Measurements from ENCODE around the gene PDE4D. TPM values are rescaled to one million over a fixed set of nuclear protein-coding genes. Genes with fewer than 3 reads are reported as not detected.

Gene PDE4D
- total RNA-seq, 1 donor from 2014 or later = 6.8 TPM

DNA sequence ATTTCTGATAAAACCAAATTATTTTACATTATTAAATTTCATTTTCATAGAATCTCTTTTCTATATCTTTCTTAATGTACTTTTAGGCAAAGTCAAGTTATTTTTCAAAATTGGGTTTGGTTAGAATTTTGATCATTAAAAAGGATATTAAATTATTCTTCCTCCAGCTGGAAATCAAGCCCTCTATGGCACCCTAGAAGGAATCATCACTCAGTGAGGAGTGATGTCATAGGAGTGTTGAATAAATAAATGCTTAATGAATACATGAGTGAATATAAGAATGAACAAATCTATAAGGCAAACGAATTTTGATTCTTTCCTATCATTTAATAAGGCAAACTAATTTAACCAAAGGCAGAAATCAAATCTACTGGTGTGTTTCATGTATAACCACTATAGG is 639.9 kb downstream of the PDE4D start:
- Histone ChIP-seq H3K36me3 (ENCODE audit: control insufficient read depth, insufficient read depth, low read length) (no peaks in the 10 kb centered on the region), H3K4me3 (ENCODE audit: low read depth, low read length) (no peak overlapping the region), H3K27me3 (ENCODE audit: control insufficient read depth, insufficient read depth, low read length) (no peaks in the 10 kb centered on the region)
- TF ChIP-seq, protein P1, sequence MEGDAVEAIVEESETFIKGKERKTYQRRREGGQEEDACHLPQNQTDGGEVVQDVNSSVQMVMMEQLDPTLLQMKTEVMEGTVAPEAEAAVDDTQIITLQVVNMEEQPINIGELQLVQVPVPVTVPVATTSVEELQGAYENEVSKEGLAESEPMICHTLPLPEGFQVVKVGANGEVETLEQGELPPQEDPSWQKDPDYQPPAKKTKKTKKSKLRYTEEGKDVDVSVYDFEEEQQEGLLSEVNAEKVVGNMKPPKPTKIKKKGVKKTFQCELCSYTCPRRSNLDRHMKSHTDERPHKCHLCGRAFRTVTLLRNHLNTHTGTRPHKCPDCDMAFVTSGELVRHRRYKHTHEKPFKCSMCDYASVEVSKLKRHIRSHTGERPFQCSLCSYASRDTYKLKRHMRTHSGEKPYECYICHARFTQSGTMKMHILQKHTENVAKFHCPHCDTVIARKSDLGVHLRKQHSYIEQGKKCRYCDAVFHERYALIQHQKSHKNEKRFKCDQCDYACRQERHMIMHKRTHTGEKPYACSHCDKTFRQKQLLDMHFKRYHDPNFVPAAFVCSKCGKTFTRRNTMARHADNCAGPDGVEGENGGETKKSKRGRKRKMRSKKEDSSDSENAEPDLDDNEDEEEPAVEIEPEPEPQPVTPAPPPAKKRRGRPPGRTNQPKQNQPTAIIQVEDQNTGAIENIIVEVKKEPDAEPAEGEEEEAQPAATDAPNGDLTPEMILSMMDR (IDR thresholded peaks at IDR 0.05; ENCODE audit: insufficient read depth, low read length, severe bottlenecking) = no peak
- FAIRE-seq (no peak), DNase-seq (ENCODE audit: low read depth) (no peak)

DNA sequence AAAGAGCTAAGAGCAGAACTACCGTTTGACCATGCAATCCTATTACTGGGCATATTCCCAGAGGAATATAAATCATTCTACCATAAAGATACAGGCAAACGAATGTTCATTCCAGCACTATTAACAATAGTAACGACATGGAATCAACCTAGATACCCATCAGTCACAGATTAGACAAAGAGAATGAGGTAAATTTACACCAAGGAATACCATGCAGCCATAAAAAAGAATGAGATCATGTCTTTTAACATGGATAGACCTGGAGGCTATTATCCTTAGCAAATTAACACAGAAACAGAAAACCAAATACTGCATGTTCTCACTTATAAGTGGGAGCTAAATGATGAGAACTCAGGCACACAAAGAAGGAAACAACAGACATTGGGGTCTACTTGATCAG is 641.9 kb downstream of the PDE4D start:
- H3K36me3 ChIP-seq (ENCODE audit: control insufficient read depth, insufficient read depth, low read length) = no peaks in the 10 kb centered on the region
- DNase-seq (ENCODE audit: low read depth) = no peak
- H3K27me3 ChIP-seq (ENCODE audit: control insufficient read depth, insufficient read depth, low read length) = no peaks in the 10 kb centered on the region
- no peak for FAIRE-seq
- no peak overlapping the region for H3K4me3 ChIP-seq (ENCODE audit: low read depth, low read length)
- TF ChIP-seq, protein P1 (IDR thresholded peaks at IDR 0.05; ENCODE audit: insufficient read depth, low read length, severe bottlenecking) = no peak

DNA sequence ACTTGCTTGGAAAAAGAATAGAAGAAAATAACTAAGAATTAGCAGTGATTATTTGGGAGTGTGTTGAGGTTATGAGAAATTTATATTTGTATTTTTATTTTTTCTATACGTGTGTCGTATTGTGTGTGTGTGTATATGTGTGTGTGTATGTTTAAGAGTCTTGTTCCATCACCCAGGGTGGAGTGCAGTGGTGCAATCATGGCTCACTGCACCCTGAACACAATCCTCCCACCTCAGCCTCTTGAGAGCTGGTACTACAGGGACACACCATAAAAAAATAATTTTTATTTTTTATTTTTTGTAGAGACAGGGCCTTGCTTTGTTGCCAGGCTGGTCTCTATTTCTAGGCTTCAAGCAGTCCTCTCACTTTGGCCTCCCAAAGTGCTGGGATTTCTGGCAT is 643.8 kb downstream of the PDE4D start:
- DNase-seq (ENCODE audit: low read depth) = no peak
- no peak for FAIRE-seq
- Histone ChIP-seq H3K36me3 (ENCODE audit: control insufficient read depth, insufficient read depth, low read length) (no peaks in the 10 kb centered on the region), H3K4me3 (ENCODE audit: low read depth, low read length) (no peak overlapping the region), H3K27me3 (ENCODE audit: control insufficient read depth, insufficient read depth, low read length) (no peaks in the 10 kb centered on the region)
- TF ChIP-seq, protein P1 (IDR thresholded peaks at IDR 0.05; ENCODE audit: insufficient read depth, low read length, severe bottlenecking) = no peak

DNA sequence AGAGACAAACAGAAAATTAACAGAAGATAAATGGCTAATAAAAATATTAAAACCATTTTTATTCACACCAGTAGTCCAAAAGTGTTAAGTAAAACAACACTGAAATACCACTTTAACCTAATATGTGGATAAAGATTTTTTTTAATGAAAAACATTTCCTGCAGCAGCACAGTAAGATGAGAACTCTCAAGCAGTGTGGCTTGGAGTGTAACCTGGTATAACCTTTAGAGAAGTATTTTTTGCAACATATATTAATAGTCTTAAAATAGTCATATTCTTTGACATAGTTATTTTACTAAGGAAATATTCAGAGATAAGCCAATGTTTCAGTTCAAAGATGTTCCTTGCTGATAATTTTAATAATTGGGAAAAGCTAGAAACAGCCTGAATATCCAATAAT is 644.4 kb downstream of the PDE4D start:
- DNase-seq (ENCODE audit: low read depth) (no peak), FAIRE-seq (no peak)
- no peak overlapping the region for H3K4me3 ChIP-seq (ENCODE audit: low read depth, low read length)
- no peaks in the 10 kb centered on the region for H3K27me3 ChIP-seq (ENCODE audit: control insufficient read depth, insufficient read depth, low read length)
- TF ChIP-seq, protein P1 (IDR thresholded peaks at IDR 0.05; ENCODE audit: insufficient read depth, low read length, severe bottlenecking) = no peak
- H3K36me3 ChIP-seq (ENCODE audit: control insufficient read depth, insufficient read depth, low read length) = no peaks in the 10 kb centered on the region

DNA sequence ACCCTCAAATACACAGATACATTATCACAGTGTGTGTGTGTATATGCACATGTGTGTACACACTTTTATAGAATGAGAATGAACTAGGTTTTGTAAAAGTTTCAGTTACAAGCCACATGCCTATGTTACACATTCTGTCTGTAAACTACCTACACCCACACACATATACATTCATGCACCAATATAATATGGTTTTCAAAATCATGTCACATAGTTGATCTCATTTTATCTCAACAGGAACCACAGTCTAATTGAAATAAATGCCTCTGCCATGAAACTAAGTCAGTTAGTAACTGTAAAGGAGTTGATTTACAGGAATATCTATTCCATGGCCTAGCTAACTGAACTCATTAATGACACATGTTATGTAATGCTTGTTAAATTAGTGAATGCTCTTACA is 646.6 kb downstream of the PDE4D start:
- no peak for FAIRE-seq

More for the DNA sequence above, 646.6 kb downstream of the PDE4D start:
- no peaks in the 10 kb centered on the region for H3K36me3 ChIP-seq (ENCODE audit: control insufficient read depth, insufficient read depth, low read length)
- H3K4me3 ChIP-seq (ENCODE audit: low read depth, low read length) = no peak overlapping the region
- DNase-seq (ENCODE audit: low read depth) = no peak
- no peaks in the 10 kb centered on the region for H3K27me3 ChIP-seq (ENCODE audit: control insufficient read depth, insufficient read depth, low read length)
- TF ChIP-seq, protein P1 (IDR thresholded peaks at IDR 0.05; ENCODE audit: insufficient read depth, low read length, severe bottlenecking) = no peak

Data from bronchial epithelial cell (primary cell).